Fibroblast of skin of scalp (primary cell): Measurements from ENCODE around the gene CTSH.

ENCODE experiments used
- DNase-seq: peaks from one replicate; pipeline ENCODE4 v3.0.0-alpha.2; 2013

CTSH gene

GRCh38 chr15:78977591-78978347, 32.9 kb upstream of the CTSH start:
- no peak for DNase-seq

- DNase-seq: no peak
Observed at GRCh38 chr15:78977091-78977571, 32.3 kb upstream of the CTSH start.

GRCh38 chr15:78976691-78977090, 31.8 kb upstream of the CTSH start:
- DNase-seq: no peak

GRCh38 chr15:78974272-78974918, 29.5 kb upstream of the CTSH start:
- no peak for DNase-seq

GRCh38 chr15:78969687-78970349, 25.0 kb upstream of the CTSH start:
- DNase-seq: no peak

GRCh38 chr15:78968539-78969271, 23.9 kb upstream of the CTSH start:
- no peak for DNase-seq

GRCh38 chr15:78968114-78968513, 23.3 kb upstream of the CTSH start:
- no peak for DNase-seq

GRCh38 chr15:78960308-78960707, 15.5 kb upstream of the CTSH start:
- DNase-seq: no peak

- no peak for DNase-seq
Observed at GRCh38 chr15:78959360-78959759, 14.5 kb upstream of the CTSH start.

- DNase-seq: no peak
Observed at GRCh38 chr15:78957416-78958093, 12.7 kb upstream of the CTSH start.

- DNase-seq: no peak
Observed at GRCh38 chr15:78956937-78957336, 12.1 kb upstream of the CTSH start.

GRCh38 chr15:78955355-78955754, 10.5 kb upstream of the CTSH start:
- no peak for DNase-seq

GRCh38 chr15:78951841-78952238, 7.0 kb upstream of the CTSH start:
- no peak for DNase-seq

- DNase-seq: no peak
Observed at GRCh38 chr15:78950902-78951840, 6.3 kb upstream of the CTSH start.

GRCh38 chr15:78950343-78950742, 5.5 kb upstream of the CTSH start:
- no peak for DNase-seq

GRCh38 chr15:78949461-78949860, 4.6 kb upstream of the CTSH start:
- DNase-seq: no peak

GRCh38 chr15:78947506-78947905, 2.7 kb upstream of the CTSH start:
- no peak for DNase-seq

GRCh38 chr15:78946493-78946892, 1.6 kb upstream of the CTSH start:
- no peak for DNase-seq

GRCh38 chr15:78944202-78944625, 632 bp downstream of the CTSH start:
- DNase-seq: no peak

- no peak for DNase-seq
Observed at GRCh38 chr15:78943692-78944091, 1.2 kb downstream of the CTSH start.

- no peak for DNase-seq
Observed at GRCh38 chr15:78942741-78943140, 2.1 kb downstream of the CTSH start.
